Neuronal stem cell (in vitro differentiated cells): ENCODE data around the gene SLC45A3.

ENCODE experiments used
- DNase-seq: peaks from one replicate; pipeline ENCODE4 v3.0.0-alpha.2; 2013; ENCODE audit warnings: low spot score
- H2AFZ ChIP-seq: one replicate; pipeline ENCODE4 v1.6.1; 2013; ENCODE audit warnings: mild to moderate bottlenecking, low read length, inconsistent platforms
- H2AK5ac ChIP-seq: 2 replicates; pipeline ENCODE4 v1.6.1; 2013; ENCODE audit warnings: low read depth, mild to moderate bottlenecking, inconsistent platforms, low read length, moderate library complexity, mixed read lengths
- H2BK120ac ChIP-seq: 2 replicates; pipeline ENCODE4 v1.6.1; 2013; ENCODE audit warnings: low read depth, mild to moderate bottlenecking, inconsistent platforms, low read length, moderate library complexity, mixed read lengths
- H2BK12ac ChIP-seq: one replicate; pipeline ENCODE4 v1.6.1; 2013; ENCODE audit warnings: low read length, inconsistent platforms
- H2BK15ac ChIP-seq: 2 replicates; pipeline ENCODE4 v1.6.1; 2013; ENCODE audit warnings: mild to moderate bottlenecking, low read length, inconsistent platforms, mixed read lengths
- H2BK5ac ChIP-seq: one replicate; pipeline ENCODE4 v1.6.1; 2013; ENCODE audit warnings: inconsistent platforms, mild to moderate bottlenecking, low read length, moderate library complexity
- H3K14ac ChIP-seq: one replicate; pipeline ENCODE4 v1.6.1; 2013; ENCODE audit warnings: low read length, inconsistent platforms
- H3K18ac ChIP-seq: 2 replicates; pipeline ENCODE4 v1.6.1; 2013; ENCODE audit warnings: low read length, inconsistent platforms
- H3K23ac ChIP-seq: 2 replicates; pipeline ENCODE4 v1.6.1; 2013; ENCODE audit warnings: low read depth, mild to moderate bottlenecking, mixed read lengths, low read length, inconsistent platforms; ENCODE audit not compliant: poor library complexity
- H3K27ac ChIP-seq: replicated peaks from 3 replicates; pipeline ENCODE4 v1.5.1; 2013; ENCODE audit warnings: low read length, inconsistent platforms
- H3K27me3 ChIP-seq, 3 experiments: 2 replicates each; pipeline ENCODE4 v1.6.1; 2013; ENCODE audit warnings: low read length in 3 of 3, mild to moderate bottlenecking in 2 of 3, inconsistent platforms in 1 of 3, low read depth in 1 of 3, mixed read lengths in 1 of 3, moderate library complexity in 1 of 3; ENCODE audit not compliant: control insufficient read depth in 3 of 3, insufficient read depth in 3 of 3
- H3K36me3 ChIP-seq, 2 donors: replicated peaks in 1 of 2; 2 replicates each; pipeline ENCODE4 v1.6.1; 2013; ENCODE audit warnings: low read length in 2 of 2; ENCODE audit not compliant: control insufficient read depth in 2 of 2, insufficient read depth in 2 of 2
- H3K4ac ChIP-seq: 2 replicates; pipeline ENCODE4 v1.6.1; 2013; ENCODE audit warnings: inconsistent platforms, mild to moderate bottlenecking, low read length, moderate library complexity
- H3K4me1 ChIP-seq, 2 donors: 1 replicate in 1 of 2; 2 replicates in 1 of 2; pipeline ENCODE4 v1.6.1; 2013; ENCODE audit warnings: low read length in 2 of 2, low read depth in 1 of 2; ENCODE audit not compliant: control insufficient read depth in 2 of 2, insufficient read depth in 1 of 2
- H3K4me2 ChIP-seq: one replicate; pipeline ENCODE4 v1.6.1; 2013; ENCODE audit warnings: mild to moderate bottlenecking, low read length, inconsistent platforms; ENCODE audit not compliant: insufficient read depth, poor library complexity, severe bottlenecking
- H3K4me3 ChIP-seq, 2 donors: 2 replicates each; pipeline ENCODE4 v1.5.1; 2013; ENCODE audit warnings: low read length in 2 of 2, mild to moderate bottlenecking in 2 of 2, inconsistent platforms in 1 of 2, moderate library complexity in 1 of 2
- H3K79me1 ChIP-seq: one replicate; pipeline ENCODE4 v1.6.1; 2013; ENCODE audit warnings: low read depth, mild to moderate bottlenecking, inconsistent platforms, low read length, moderate library complexity
- H3K9ac ChIP-seq: one replicate; pipeline ENCODE4 v1.6.1; 2013; ENCODE audit warnings: mild to moderate bottlenecking, low read depth, low read length, inconsistent platforms; ENCODE audit not compliant: poor library complexity
- H3K9me3 ChIP-seq, 2 donors: replicated peaks in 1 of 2; 2 replicates each; pipeline versions ENCODE3 to v1.6.1; 2013; ENCODE audit warnings: low read length in 2 of 2, mild to moderate bottlenecking in 2 of 2, inconsistent platforms in 1 of 2, low read depth in 1 of 2, mixed read lengths in 1 of 2, moderate library complexity in 1 of 2; ENCODE audit not compliant: control insufficient read depth in 2 of 2, insufficient read depth in 1 of 2
- H4K8ac ChIP-seq: one replicate; pipeline ENCODE4 v1.6.1; 2013; ENCODE audit warnings: low read depth, mild to moderate bottlenecking, inconsistent platforms, low read length, moderate library complexity
- H4K91ac ChIP-seq: one replicate; pipeline ENCODE4 v1.6.1; 2013; ENCODE audit warnings: low read length, low read depth, mild to moderate bottlenecking, inconsistent platforms; ENCODE audit not compliant: poor library complexity
- WGBS, 2 donors: extraction: QIAGEN DNeasy Blood & Tissue Kit; methylation state at CpG; one replicate each; pipeline ENCODE4 v1.1.7; 2013; ENCODE audit warnings: missing lambda C conversion rate in 2 of 2, mixed read lengths in 1 of 2; ENCODE audit not compliant: insufficient read length in 2 of 2, insufficient replicate concordance in 1 of 2; ENCODE audit errors: extremely low coverage in 2 of 2; 5-methylcytosine and 5-hydroxymethylcytosine counted together

SLC45A3 gene

DNA sequence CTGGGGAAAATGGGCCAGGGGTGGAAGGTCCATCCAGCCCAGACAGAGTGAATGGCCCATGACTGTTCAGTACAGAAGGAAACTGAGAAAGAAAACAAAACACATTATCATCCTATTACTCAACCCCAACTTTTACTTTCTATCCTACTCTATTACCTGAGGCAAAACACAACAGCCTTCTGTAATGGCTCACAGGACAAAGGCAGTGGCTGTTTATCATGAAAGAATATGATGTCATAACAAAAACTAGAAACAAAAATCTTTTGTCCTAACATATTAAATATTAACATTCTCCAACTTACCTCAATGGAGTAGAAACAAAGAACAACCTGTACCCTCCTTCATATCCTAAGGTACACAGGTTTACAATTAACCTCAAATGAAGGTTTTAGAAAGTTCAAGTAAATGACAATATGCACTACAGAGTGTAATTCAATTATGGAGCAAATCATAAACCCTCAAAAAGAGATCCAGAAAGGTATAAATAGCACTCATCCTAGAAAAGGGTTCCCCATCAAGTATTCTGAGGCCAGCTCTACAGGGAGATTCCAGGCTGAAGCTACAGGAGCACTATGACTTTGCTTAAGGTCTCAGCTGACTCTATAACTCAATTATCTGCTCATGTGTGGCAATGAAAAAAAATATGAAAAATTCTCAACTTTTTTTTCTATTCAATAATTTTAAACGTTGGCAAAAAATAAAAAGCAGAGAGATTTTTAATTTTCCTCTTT is 63.6 kb downstream of the SLC45A3 start:
- Histone ChIP-seq H2AK5ac (no peak overlapping the region), H2AFZ (no peak overlapping the region)

DNA sequence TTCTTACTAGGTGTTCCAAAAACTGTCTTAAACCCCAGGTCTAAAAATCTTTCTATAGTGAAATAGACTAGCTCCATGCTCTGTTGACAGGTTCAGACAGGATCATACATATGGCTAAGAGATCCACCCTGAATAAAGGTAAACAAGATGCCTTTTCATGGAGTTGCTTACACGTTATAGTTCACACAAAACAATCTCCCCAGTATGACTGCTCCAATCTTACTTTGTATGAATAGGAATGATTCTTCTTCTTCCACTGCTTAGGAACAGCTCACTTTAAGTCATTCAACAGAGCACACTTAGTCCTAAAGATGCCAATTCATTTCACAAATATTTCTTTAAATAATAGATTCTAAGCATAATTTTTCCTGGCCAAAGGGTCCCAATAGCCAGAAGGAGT is 64.5 kb downstream of the SLC45A3 start:
- Histone ChIP-seq H3K4me3 (no peak overlapping the region), H4K91ac (no peak overlapping the region), H2BK12ac (no peak overlapping the region), H2AK5ac (no peak overlapping the region), H3K36me3 (peaks cover 27 to 97% of the 10 kb centered on the region in 2 donors), H3K9ac (no peak overlapping the region), H3K18ac (no peak overlapping the region), H3K4ac (no peak overlapping the region), H2BK15ac (no peak overlapping the region), H3K4me2 (no peak overlapping the region), H3K79me1 (peaks cover 2% of the 10 kb centered on the region), H2BK120ac (no peak overlapping the region), H2AFZ (no peak overlapping the region), H3K14ac (no peak overlapping the region), H4K8ac (no peak overlapping the region), H3K4me1 (no peaks in the 10 kb centered on the region), H3K23ac (no peak overlapping the region), H3K27ac (no peak overlapping the region), H3K27me3 (no peaks in the 10 kb centered on the region), H2BK5ac (no peak overlapping the region), H3K9me3 (no peaks in the 10 kb centered on the region)
- WGBS, 2 donors = no CpG with 5 or more reads among the region's 1 CpG
- no peak for DNase-seq

More for the DNA sequence above, 63.6 kb downstream of the SLC45A3 start:
- Histone ChIP-seq H3K14ac (no peak overlapping the region), H3K36me3 (peaks cover 27 to 94% of the 10 kb centered on the region in 2 donors), H3K18ac (no peak overlapping the region), H4K8ac (no peak overlapping the region), H2BK15ac (no peak overlapping the region), H2BK12ac (no peak overlapping the region), H2BK120ac (no peak overlapping the region), H3K9ac (no peak overlapping the region), H3K79me1 (peaks cover 2% of the 10 kb centered on the region), H3K23ac (no peak overlapping the region), H3K4me1 (no peaks in the 10 kb centered on the region), H3K4me2 (no peak overlapping the region), H3K27me3 (no peaks in the 10 kb centered on the region), H2BK5ac (no peak overlapping the region), H3K27ac (no peak overlapping the region), H3K4ac (no peak overlapping the region), H3K9me3 (no peaks in the 10 kb centered on the region), H3K4me3 (no peak overlapping the region), H4K91ac (no peak overlapping the region)
- DNase-seq = no peak
- no CpG with 5 or more reads among the region's 1 CpG for WGBS, 2 donors

DNA sequence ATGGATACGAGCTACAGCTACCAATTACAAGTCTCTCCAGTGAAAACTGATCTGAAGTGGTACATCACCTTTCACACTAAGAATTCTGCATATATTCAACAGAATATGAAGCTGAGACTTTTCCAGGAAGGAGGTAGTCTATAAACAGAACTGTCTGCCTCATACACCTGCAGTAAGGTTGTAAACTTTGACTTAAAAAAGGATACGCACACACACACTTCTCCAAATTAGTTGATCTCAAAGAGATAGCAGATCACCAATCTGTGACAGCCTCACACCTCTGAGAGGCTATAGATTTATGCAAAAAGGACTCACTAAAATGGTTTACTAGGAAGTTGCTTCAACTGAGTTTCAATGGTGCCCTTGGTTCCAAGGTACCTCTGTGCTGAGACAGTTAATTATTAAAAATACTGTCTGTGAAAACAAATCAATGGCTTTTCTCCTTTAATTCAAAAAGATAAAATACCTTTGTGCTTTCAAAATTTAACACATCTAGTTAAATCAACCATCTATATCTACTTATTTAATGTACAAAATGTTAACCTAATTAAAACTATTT is 66.4 kb downstream of the SLC45A3 start:
- WGBS, 2 donors = no CpG with 5 or more reads among the region's 2 CpGs
- no peak overlapping the region for H3K18ac ChIP-seq
- peaks cover 22 to 91% of the 10 kb centered on the region in 2 donors for H3K36me3 ChIP-seq
- H2BK5ac ChIP-seq = no peak overlapping the region
- H2AFZ ChIP-seq = no peak overlapping the region
- H2BK15ac ChIP-seq = no peak overlapping the region
- DNase-seq = no peak
- no peak overlapping the region for H3K27ac ChIP-seq
- no peak overlapping the region for H3K14ac ChIP-seq
- H2BK12ac ChIP-seq = no peak overlapping the region
- no peak overlapping the region for H3K4ac ChIP-seq
- no peaks in the 10 kb centered on the region for H3K4me1 ChIP-seq
- H3K9ac ChIP-seq = no peak overlapping the region
- H3K23ac ChIP-seq = no peak overlapping the region
- no peaks in the 10 kb centered on the region for H3K27me3 ChIP-seq
- H3K4me3 ChIP-seq = no peak overlapping the region
- H2BK120ac ChIP-seq = no peak overlapping the region
- H3K4me2 ChIP-seq = no peak overlapping the region
- H3K9me3 ChIP-seq = no peaks in the 10 kb centered on the region
- H2AK5ac ChIP-seq = no peak overlapping the region
- H3K79me1 ChIP-seq = peaks cover 2% of the 10 kb centered on the region
- no peak overlapping the region for H4K8ac ChIP-seq
- H4K91ac ChIP-seq = no peak overlapping the region

DNA sequence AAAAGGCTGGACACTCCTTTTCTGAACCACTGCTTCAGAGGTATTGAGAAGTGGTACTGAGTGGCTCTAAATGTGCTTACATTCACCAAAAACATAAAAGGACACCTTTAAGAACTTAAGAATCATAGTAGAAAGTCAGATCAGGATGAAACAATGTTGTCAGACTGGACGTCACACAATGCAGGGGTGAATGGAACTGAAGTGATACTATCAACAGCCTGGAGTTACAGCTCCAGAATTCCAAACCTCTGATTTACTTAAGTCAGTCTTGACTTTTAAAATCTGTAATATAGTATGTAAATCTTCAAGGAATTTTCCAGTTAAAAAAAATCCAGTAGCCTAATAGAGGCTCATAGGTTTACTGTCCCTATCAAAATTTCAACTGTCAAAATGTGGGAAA is 67.8 kb downstream of the SLC45A3 start:
- H4K91ac ChIP-seq = no peak overlapping the region
- H2AFZ ChIP-seq = no peak overlapping the region
- H3K4me3 ChIP-seq = no peak overlapping the region
- H3K27me3 ChIP-seq = no peaks in the 10 kb centered on the region
- peaks cover 2% of the 10 kb centered on the region for H3K79me1 ChIP-seq
- H3K4me2 ChIP-seq = no peak overlapping the region
- H3K27ac ChIP-seq = no peak overlapping the region
- no peak overlapping the region for H2BK15ac ChIP-seq
- no peak overlapping the region for H3K23ac ChIP-seq
- no peak overlapping the region for H4K8ac ChIP-seq
- no CpG with 5 or more reads among the region's 1 CpG for WGBS, 2 donors
- no peak overlapping the region for H2BK5ac ChIP-seq
- no peak for DNase-seq
- no peak overlapping the region for H3K4ac ChIP-seq
- H3K4me1 ChIP-seq = no peaks in the 10 kb centered on the region
- no peaks in the 10 kb centered on the region for H3K9me3 ChIP-seq
- H2BK12ac ChIP-seq = no peak overlapping the region
- H2BK120ac ChIP-seq = no peak overlapping the region
- H3K9ac ChIP-seq = no peak overlapping the region
- peaks cover 16 to 89% of the 10 kb centered on the region in 2 donors for H3K36me3 ChIP-seq
- H3K18ac ChIP-seq = no peak overlapping the region
- no peak overlapping the region for H2AK5ac ChIP-seq
- H3K14ac ChIP-seq = no peak overlapping the region
